ENCODE measurements around the gene LINGO3.

GRCh38 chr19:2288338-2288817, 19.6 kb downstream of the LINGO3 start:
- TF ChIP-seq SMC3 (conservative IDR thresholded peaks at IDR 0.05; ENCODE audit: poor library complexity) (no peak), CTCF (IDR thresholded peaks at IDR 0.05; ENCODE audit: poor library complexity, severe bottlenecking) (no peak), POLR2AphosphoS5 (IDR thresholded peaks at IDR 0.05) (no peak), TAF1 (IDR thresholded peaks at IDR 0.05; ENCODE audit: low read depth) (no peak), EZH2 (IDR thresholded peaks at IDR 0.05; ENCODE audit: borderline replicate concordance, insufficient read depth, low read length, poor library complexity, severe bottlenecking) (no peak), EP300 (conservative IDR thresholded peaks at IDR 0.05; ENCODE audit: poor library complexity, severe bottlenecking) (no peak)
- TF ChIP-seq, protein P1, sequence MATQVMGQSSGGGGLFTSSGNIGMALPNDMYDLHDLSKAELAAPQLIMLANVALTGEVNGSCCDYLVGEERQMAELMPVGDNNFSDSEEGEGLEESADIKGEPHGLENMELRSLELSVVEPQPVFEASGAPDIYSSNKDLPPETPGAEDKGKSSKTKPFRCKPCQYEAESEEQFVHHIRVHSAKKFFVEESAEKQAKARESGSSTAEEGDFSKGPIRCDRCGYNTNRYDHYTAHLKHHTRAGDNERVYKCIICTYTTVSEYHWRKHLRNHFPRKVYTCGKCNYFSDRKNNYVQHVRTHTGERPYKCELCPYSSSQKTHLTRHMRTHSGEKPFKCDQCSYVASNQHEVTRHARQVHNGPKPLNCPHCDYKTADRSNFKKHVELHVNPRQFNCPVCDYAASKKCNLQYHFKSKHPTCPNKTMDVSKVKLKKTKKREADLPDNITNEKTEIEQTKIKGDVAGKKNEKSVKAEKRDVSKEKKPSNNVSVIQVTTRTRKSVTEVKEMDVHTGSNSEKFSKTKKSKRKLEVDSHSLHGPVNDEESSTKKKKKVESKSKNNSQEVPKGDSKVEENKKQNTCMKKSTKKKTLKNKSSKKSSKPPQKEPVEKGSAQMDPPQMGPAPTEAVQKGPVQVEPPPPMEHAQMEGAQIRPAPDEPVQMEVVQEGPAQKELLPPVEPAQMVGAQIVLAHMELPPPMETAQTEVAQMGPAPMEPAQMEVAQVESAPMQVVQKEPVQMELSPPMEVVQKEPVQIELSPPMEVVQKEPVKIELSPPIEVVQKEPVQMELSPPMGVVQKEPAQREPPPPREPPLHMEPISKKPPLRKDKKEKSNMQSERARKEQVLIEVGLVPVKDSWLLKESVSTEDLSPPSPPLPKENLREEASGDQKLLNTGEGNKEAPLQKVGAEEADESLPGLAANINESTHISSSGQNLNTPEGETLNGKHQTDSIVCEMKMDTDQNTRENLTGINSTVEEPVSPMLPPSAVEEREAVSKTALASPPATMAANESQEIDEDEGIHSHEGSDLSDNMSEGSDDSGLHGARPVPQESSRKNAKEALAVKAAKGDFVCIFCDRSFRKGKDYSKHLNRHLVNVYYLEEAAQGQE (IDR thresholded peaks at IDR 0.05; ENCODE audit: borderline replicate concordance), result no peak

Measured in neural cell (in vitro differentiated cells).